ENCODE results near the gene REM2. TPM values are rescaled to one million over a fixed set of nuclear protein-coding genes. Genes with fewer than 3 reads are reported as not detected.
"Not testable (repeated sequence)": the region's sequence is repeated elsewhere in the genome, so short reads cannot be mapped to it uniquely, and the experiment has no call there.

The REM2 gene
- total RNA-seq, 1 experiment from 2014 or later, result 0.12 TPM

DNA sequence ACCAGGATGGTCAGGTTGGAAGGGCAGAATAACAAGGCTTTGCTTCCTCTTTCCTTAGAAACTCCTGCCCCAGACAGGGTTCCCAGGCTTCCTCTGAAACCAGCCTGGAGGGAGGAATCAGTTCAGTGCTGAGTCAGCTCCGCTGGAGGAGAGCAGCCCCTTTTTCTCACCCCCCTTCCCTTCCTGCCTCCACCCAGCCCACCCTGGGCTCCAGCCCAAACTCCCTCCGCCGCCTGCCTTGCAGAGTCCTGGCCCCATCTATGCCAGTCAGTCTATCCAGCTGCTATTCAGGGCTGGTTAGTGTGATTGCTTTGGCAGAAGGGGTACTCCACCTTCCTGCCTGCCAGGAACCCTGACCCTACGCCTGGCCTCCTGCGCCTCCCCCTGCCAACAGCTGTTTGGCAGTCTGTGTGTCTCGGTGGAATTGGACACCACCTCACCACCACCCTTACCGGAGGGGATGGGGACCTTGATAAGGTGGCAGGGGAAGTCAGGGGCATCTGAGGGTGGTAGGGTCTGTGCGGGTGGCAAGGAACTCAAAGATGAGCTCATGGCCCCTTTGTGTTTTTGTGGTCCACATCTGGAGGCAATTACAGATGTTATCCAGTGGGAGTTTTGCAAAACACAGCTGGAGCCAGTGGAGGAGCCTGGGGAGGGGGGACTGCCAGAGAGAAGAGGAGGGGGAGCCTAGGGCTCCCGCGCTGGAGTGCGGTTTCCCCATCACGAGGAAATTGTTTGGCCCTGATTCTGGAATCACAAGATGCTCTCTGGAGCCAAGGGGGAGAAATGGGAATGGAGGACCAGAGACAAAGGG, 34.5 kb upstream of the REM2 start:
- DNase-seq (ENCODE audit: low read depth), result peak; percentile 96

- DNase-seq (ENCODE audit: low read depth), result peak; percentile 54
Measured at GRCh38 chr14:22849212-22849819, 33.7 kb upstream of the REM2 start.

GRCh38 chr14:22850944-22851764, 31.9 kb upstream of the REM2 start:
- peak; percentile 99 for DNase-seq (ENCODE audit: low read depth)

- not testable (repeated sequence) for DNase-seq (ENCODE audit: low read depth)
Measured at GRCh38 chr14:22852178-22852577, 30.8 kb upstream of the REM2 start.

DNA sequence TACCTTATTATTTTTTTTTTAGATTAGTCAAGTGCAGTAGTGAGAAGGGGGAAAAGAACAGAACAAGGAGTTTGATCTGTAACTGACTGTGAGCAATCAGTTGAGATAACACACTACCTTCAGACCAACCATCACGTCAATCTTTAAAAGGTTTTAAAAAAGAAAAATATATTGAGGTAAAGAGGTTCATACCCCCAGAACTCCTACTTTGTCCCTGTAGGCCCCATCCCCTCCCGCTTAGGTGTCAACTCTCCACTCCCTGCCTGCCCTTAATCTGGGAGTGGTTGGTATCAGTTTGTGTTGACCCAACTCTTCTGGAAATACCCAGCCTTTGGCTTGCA, 30.5 kb upstream of the REM2 start:
- DNase-seq (ENCODE audit: low read depth), result no peak

- peak; percentile 83 for DNase-seq (ENCODE audit: low read depth)
Measured at GRCh38 chr14:22852940-22853767, 29.9 kb upstream of the REM2 start.

DNA sequence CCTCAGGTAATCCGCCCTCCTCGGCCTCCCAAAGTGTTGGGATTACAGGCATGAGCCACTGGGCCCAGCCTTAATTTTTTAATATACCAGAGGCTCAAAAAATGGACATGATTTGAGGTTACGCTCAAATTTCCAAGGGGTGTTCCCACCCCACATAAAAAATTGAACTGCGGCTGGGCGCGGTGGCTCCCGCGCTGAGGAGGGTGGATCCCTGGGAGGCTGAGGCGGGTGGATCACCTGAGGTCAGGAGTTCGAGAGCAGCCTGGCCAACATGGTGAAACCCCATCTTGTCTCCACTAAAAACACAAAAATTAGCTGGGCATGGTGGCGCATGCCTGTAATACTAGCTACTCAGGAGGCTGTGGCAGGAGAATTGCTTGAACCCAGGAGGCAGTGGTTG, 28.7 kb upstream of the REM2 start:
- not testable (repeated sequence) for DNase-seq (ENCODE audit: low read depth)

DNA sequence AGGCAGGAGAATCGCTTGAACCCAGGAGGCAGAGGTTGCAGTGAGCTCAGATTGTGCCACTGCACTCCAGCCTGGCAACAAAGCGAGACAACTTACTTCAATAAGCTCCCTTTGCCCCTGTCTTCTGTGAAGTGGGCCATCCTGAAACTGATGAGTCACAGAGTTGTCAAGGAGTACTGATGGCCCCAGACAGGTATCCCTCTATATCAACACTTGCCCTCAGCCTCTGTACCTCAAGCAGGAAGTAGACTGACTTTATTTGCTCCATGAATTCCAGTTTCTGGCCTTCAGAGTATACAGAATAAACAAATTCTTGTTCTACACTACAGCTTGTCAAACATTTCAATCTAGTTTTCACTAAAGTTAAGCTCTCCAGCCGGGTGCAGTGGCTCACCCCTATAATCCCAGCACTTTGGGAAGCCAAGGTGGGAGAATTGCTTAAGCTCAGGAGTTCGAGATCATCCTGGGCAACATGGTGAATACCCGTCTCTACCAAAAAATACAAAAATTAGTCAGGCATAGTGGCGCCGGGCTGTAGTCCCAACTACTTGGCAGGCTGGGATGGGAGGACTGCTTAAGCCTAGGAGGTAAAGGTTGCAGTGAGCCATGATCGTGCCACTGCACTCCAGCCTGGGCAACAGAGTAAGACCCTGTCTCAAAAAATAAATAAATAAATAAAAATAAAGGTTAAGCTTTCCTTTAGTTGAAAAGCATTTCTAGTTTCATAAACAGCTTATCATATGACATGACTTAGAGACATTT, 27.9 kb upstream of the REM2 start:
- no peak for DNase-seq (ENCODE audit: low read depth)

- no peak for DNase-seq (ENCODE audit: low read depth)
Measured at GRCh38 chr14:22856428-22856827, 26.6 kb upstream of the REM2 start.

GRCh38 chr14:22860377-22860776, 22.6 kb upstream of the REM2 start:
- not testable (repeated sequence) for DNase-seq (ENCODE audit: low read depth)

DNA sequence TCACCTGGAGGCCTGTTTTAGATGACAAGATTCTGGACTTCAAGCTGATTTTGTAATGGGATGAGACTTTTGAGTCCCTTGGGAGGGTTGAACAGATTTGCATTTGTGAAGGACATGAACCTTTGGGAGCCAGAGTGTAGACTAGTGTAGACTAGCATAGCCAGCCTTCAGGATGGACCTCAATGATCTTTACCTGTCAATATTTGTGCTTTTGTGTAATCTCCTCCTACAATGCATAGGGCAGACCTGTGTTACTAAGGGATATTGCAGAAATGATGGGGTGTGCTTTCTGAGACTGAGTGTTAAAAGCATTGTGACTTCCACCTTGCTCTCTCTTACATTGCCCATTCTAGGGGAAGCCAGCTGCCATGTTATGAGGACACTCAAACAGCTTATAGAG, 21.4 kb upstream of the REM2 start:
- no peak for DNase-seq (ENCODE audit: low read depth)

DNA sequence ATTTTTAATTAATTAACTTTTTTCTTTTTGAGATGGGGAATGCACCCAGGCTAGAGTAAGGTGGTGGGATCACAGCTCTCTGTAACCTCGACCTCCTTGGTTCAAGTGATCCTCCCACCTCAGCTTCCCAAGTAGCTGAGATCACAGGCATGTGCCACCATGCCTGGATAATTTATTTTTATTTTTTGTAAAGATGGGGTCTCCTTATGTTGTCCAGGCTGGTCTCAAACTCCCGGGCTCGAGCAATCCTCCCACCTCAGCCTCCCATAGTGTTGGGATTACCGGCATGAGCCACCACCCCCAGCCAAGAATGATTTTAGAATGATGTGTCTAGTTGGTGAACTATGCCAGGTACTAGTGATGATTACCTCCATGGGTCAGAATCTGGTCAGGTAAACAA, 18.0 kb upstream of the REM2 start:
- DNase-seq (ENCODE audit: low read depth), result no peak

- no peak for DNase-seq (ENCODE audit: low read depth)
Measured at GRCh38 chr14:22865424-22866405, 17.3 kb upstream of the REM2 start.

DNA sequence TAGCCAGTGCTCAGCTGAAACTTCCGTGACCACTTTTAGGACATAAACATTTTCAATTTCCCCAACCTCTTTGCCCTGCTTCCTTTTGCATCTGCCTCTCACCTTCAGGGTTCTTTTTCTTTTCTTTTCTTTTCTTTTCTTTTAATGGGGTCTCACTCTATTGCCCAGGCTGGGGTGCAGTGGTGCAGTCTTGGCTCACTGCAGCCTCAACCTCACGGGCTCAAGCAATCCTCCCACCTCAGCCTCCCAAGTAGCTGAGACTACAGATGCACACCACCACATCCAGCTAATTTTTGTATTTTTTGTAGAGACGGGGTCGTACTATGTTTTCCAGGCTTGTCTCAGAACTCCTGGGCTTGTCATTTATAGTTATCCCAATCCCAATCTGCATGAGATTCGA, 16.1 kb upstream of the REM2 start:
- DNase-seq (ENCODE audit: low read depth), result no peak

DNA sequence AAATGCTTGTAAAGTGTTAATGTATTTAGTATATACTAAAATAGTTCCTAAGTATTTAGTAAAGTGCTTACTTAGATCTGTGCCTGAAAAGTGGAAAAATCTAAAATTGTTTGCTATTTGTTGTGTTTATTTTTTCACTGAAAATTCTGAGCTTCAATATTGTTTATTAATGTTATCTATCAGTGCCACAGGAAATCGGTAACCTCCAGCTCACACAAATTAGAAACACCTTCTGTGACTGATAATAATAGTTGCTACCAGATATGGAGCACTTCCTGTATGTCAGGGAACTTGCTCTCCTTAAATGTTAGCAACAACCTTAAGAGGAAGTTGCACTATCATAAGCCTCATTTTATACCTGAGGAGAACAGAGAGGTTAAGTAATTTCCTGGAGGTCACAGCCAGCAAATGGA, 12.2 kb upstream of the REM2 start:
- DNase-seq (ENCODE audit: low read depth), result peak; percentile 14

DNA sequence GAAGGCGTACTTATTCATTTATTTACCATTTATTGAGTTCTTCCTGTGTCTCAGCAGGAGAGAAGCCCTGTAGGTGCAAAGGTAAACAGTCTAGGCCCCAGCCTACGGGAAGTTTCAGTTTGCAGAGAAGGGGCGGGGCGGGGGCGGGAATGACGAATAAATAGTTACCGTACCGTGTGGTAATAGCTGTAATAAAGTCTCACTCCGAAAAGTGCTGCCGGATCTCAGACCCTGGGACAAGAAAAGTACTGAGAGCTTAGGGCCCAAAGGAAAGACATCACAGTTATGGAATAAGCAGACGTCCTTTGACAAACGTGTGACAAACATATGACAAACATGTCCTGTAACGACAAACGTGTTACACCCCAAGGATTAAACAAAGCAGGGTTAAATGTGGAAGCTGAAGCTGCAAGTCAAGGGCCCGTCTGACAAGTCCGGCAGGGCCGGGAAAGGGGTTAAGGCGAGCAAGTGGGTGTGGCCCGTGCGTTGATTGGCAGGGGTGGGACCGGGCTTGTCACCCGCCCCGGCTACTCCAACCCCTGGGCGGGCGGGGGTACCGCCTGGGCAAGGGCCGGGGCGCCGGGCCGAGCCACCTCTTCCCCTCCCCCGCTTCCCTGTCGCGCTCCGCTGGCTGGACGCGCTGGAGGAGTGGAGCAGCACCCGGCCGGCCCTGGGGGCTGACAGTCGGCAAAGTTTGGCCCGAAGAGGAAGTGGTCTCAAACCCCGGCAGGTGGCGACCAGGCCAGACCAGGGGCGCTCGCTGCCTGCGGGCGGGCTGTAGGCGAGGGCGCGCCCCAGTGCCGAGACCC, 11.6 kb upstream of the REM2 start, which contains the start of gene LRP10:
Gene LRP10 (plus strand): TSS at position 517 of the 809 bp plus-strand sequence. CDS start 564 bp downstream, outside the sequence.
- peak; percentile 89 for DNase-seq (ENCODE audit: low read depth)

- peak; percentile 71 for DNase-seq (ENCODE audit: low read depth)
Measured at GRCh38 chr14:22872033-22872832, 10.8 kb upstream of the REM2 start.

Data from RPMI7951 (cell line).